ENCODE measurements around the gene ASB16. TPM values are rescaled to one million over a fixed set of nuclear protein-coding genes. Genes with fewer than 3 reads are reported as not detected.

The ASB16 gene
- total RNA-seq, 2 experiments from 2014 or later, result 0.26 to 0.42 TPM

DNA sequence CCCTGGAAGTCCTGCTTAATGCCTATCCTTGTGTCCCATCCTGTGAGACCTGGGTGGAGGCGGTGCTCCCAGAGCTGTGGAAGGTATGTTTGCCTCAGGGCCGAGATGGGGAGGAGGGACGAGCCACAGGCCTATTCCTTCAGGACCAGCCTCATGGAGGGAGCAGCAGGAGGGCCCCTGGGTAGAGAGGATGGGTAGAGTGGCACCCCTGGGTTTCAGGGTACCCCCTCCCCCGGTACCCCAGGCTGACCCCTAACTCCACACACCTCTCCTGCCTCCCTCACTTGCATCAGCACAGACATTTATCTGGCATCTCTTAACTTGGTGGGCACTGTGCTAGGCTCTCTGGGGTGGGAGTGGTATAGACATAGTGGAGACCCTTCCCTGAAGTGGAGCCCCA lies 7.1 kb downstream of the ASB16 start:
- peaks cover 31% of the 10 kb centered on the region for H3K36me3 Mint-ChIP-seq (ENCODE audit: low read depth)

DNA sequence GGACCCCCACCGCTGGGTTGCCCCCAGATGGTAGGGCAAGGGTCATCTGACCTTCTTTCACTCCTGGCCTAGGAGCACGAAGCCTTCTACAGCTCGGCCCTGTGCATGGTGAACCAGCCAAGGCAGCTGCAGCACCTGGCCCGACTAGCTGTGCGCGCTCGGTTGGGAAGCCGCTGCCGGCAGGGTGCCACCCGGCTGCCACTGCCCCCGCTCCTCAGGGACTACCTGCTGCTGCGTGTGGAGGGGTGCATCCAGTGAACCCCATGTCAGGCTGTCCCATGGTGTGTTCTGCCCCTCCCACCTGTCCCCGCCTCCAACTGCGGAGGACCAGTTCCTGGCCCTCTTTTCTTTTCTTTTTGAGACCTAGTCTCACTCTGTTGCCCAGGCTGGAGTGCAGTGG lies 7.6 kb downstream of the ASB16 start:
- H3K4me1 Mint-ChIP-seq (ENCODE audit: low read depth), result peaks cover 9% of the 10 kb centered on the region

More for the DNA sequence above, 7.1 kb downstream of the ASB16 start:
- no peaks in the 10 kb centered on the region for H3K27me3 Mint-ChIP-seq (ENCODE audit: low read depth)
- H3K27ac Mint-ChIP-seq, result no peak overlapping the region
- peaks cover 5% of the 10 kb centered on the region for H3K4me1 Mint-ChIP-seq (ENCODE audit: low read depth)
- no peak overlapping the region for H3K4me3 Mint-ChIP-seq
- POLR2A ChIA-PET, result no interaction called here
- no peaks in the 10 kb centered on the region for H3K9me3 Mint-ChIP-seq (ENCODE audit: insufficient read depth)
- DNase-seq (no peak), ATAC-seq (peak; percentile 11)
- CTCF ChIA-PET, result no interaction called here

DNA sequence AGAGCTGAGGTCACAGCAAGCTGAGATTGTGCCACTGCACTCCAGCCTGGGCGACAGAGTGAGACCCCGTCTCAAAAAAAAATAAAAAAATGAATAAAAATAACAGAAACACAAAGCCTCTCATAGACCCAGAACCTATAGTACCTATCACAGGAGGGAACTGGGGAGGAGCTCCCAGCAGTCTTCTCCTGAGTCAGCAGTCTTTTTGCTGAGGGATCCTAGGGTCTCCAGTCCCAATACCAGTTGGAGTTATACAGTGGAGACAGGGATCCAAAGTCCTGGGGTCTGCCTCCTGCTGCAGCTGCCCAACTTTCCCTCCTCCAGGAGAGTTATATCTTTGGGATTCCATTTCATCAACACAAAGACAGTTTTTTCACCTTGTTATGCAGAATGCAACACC lies 12.5 kb downstream of the ASB16 start:
- Mint-ChIP-seq H3K4me1 (ENCODE audit: low read depth) (peaks cover 34% of the 10 kb centered on the region), H3K9me3 (ENCODE audit: insufficient read depth) (no peaks in the 10 kb centered on the region), H3K27me3 (ENCODE audit: low read depth) (no peaks in the 10 kb centered on the region), H3K4me3 (no peak overlapping the region), H3K27ac (no peak overlapping the region), H3K36me3 (ENCODE audit: low read depth) (peaks cover 28% of the 10 kb centered on the region)
- ChIA-PET POLR2A (interaction anchor here (0.6 kb wide), 1 partner anchor 52 kb away, joined by 3 read pairs; no protein-coding TSS in a partner anchor), CTCF (interaction anchor here (1.5 to 4.8 kb wide), 2 partner anchors 15 to 27 kb away, joined by 3 to 27 read pairs; no protein-coding TSS in a partner anchor)
- ATAC-seq, result no peak
- no peak for DNase-seq

More for the DNA sequence above, 7.6 kb downstream of the ASB16 start:
- H3K27me3 Mint-ChIP-seq (ENCODE audit: low read depth), result no peaks in the 10 kb centered on the region
- no peak overlapping the region for H3K4me3 Mint-ChIP-seq
- ChIA-PET POLR2A (no interaction called here), CTCF (no interaction called here)
- H3K36me3 Mint-ChIP-seq (ENCODE audit: low read depth), result peaks cover 31% of the 10 kb centered on the region
- H3K9me3 Mint-ChIP-seq (ENCODE audit: insufficient read depth), result no peaks in the 10 kb centered on the region
- ATAC-seq, result no peak
- H3K27ac Mint-ChIP-seq, result no peak overlapping the region
- no peak for DNase-seq

DNA sequence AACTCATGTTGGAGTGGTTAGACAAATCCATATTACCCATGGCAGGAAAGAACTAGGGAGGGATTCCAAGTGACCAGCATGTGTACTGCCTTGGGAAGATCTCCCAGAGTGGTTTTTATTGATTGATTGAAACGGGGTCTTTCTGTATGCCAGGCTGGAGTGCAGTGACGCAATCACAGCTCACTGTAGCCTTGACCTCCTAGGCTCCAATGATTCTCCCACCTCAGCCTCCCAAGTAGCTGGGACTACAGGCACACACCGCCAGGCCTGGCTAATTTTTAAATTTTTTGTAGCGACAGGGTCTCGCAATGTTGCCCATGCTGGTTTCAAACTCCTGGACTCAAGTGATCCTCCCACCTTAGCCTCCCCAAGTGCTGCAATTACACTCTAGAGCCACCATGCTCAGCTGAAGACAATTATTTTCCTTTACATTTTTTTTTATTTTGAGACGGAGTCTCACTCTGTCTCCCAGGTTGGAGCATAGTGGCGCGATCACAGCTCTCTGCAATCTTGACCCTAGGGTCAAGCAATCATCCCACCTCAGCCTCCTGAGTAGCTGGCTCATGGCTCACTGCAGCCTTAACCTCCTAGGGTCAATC lies 13.8 kb downstream of the ASB16 start:
- POLR2A ChIA-PET, result interaction anchor here (1.0 to 2.1 kb wide), 4 partner anchors 10 to 18 kb away, joined by 3 to 6 read pairs (median 4); no protein-coding TSS in a partner anchor
- H3K27ac Mint-ChIP-seq, result no peak overlapping the region
- H3K27me3 Mint-ChIP-seq (ENCODE audit: low read depth), result no peaks in the 10 kb centered on the region
- peak overlapping the region; percentile 15 for H3K4me3 Mint-ChIP-seq
- peaks cover 44% of the 10 kb centered on the region for H3K4me1 Mint-ChIP-seq (ENCODE audit: low read depth)
- DNase-seq (no peak), ATAC-seq (no peak)
- CTCF ChIA-PET, result interaction anchor here (1.0 to 4.8 kb wide), 12 partner anchors 16 to 240 kb away, joined by 3 to 27 read pairs (median 6); partner anchors contain the start of genes GRN and HDAC5
- H3K36me3 Mint-ChIP-seq (ENCODE audit: low read depth), result peaks cover 26% of the 10 kb centered on the region
- no peaks in the 10 kb centered on the region for H3K9me3 Mint-ChIP-seq (ENCODE audit: insufficient read depth)

DNA sequence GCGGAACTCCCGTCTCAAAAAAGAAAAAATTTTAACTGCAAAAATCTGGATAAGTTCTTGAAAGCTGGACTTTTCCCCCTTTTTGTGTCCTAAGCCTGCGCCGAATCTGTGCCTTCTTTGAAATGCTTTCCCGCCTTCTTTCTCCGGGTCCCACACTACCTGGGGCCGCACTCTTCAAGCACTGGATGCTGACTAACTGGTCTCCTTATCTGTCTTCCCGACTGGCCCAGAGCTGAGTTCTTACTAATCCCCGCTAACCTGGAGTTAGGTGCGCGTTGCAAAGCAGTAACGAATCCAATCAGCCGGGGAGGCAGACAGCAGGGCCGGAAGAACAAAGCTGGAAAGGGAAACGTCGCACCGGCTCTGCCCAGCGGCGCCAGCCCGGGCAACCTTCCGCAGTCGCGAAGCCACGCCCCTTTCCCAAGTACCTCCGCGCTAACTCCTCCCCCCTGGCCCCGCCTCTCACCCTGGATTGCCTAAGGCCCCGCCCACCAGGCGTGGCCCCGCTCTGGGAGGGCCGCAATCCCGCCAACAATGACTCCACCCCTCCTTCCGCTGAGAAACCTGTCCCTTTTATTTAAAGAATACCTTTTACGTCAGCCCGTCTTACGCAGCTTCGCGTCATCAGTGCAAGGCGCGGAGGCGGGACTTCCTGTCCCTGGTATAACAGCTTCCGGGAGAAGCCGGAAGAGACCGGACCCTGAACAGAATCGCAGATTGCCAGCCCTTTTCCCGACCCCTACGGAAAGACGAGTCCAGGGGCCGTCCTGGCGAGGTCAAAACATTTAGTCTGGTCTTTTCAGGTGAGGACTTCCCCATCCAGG lies 16.0 kb downstream of the ASB16 start, which contains the start of gene TMUB2:
Gene TMUB2, plus strand, starts transcription at position 666 of the 824 bp plus-strand sequence. CDS start 737 bp downstream, outside the sequence.
- ChIA-PET CTCF (interaction anchor here (0.9 to 4.8 kb wide), 16 partner anchors 12 to 172 kb away, joined by 3 to 27 read pairs (median 6); partner anchors contain the start of genes GRN, HDAC5 and UBTF), POLR2A (interaction anchor here (0.7 to 3.0 kb wide), 22 partner anchors 9 to 317 kb away, joined by 3 to 26 read pairs (median 5); partner anchors contain the start of genes ATXN7L3, GPATCH8, GRN and HDAC5)
- Mint-ChIP-seq H3K27ac (peak within 1 kb of the TSS; percentile 100), H3K9me3 (ENCODE audit: insufficient read depth) (no peaks in the 10 kb centered on the region), H3K27me3 (ENCODE audit: low read depth) (no peaks in the 10 kb centered on the region), H3K36me3 (ENCODE audit: low read depth) (peaks cover 37% of the 10 kb centered on the region), H3K4me3 (peak within 1 kb of the TSS; percentile 97), H3K4me1 (ENCODE audit: low read depth) (peaks cover 44% of the 10 kb centered on the region)
- DNase-seq, result peak; percentile 100
- ATAC-seq, result peak; percentile 91

DNA sequence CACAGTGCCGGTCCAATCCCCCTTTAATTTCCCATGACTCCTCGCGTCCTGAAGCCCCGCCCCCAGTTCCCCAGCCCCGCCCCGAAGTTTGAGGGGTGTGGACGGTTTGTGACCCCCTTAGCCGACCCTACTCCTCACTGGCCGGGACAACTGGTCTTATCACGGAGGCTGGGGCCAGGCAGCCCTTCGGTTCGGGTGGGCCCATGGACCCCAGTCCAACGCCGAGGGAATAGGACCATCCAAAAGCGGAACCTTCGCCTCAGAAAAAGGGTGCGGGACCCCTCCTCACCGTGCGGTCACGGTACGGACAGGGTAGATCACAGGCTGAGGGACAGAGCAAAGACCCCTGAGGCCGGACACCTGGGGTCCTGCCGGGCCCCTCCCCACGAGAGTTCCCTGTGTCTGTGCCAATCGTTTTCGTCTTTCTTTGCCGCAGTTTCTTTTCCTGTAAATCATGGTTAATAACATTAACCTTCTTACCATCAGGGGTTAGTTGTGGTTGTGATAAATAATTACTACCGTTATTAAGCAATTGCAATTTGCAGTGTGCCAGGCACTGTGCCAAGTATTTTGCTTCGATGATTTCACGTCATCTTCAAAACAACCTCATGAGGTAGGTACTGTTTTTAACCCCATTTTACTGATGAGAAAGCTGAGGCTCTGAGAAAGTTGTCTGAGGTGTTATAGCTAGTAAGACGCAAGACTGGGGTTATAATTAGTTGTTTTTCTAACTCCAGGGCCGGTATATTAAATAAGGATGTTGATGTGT lies 16.8 kb downstream of the ASB16 start:
- DNase-seq, result no peak
- Mint-ChIP-seq H3K4me3 (peak overlapping the region; percentile 97), H3K36me3 (ENCODE audit: low read depth) (peaks cover 30% of the 10 kb centered on the region)

DNA sequence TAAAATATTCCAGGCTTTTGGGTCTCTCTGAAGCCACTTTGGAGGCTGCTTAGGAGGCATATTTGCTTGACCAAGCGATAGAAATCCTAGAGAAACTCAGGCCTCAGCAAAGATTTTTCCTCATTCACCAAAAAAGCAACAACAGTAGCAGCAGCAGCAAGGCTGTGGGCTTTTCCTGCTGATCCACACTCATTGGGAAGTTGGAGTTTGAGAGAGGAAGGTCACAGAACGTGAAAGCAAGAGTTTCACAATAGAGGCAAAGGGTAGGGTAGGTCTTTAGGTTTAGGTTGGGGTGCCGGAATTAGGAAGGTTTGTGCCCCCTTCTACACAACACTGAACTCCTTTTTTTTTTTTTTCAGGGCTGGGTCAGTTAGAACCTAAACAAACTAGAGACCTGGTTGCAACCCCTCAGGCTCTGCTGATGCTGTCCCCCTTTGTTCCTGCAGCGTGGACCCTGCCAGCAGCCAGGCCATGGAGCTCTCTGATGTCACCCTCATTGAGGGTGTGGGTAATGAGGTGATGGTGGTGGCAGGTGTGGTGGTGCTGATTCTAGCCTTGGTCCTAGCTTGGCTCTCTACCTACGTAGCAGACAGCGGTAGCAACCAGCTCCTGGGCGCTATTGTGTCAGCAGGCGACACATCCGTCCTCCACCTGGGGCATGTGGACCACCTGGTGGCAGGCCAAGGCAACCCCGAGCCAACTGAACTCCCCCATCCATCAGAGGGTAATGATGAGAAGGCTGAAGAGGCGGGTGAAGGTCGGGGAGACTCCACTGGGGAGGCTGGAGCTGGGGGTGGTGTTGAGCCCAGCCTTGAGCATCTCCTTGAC lies 18.3 kb downstream of the ASB16 start:
- CTCF ChIA-PET, result interaction anchor here (0.7 to 2.8 kb wide), 3 partner anchors 21 to 166 kb away, joined by 3 to 27 read pairs (median 3); partner anchors contain the start of gene GRN
- peak overlapping the region; percentile 97 for H3K4me3 Mint-ChIP-seq
- POLR2A ChIA-PET, result interaction anchor here (2.6 kb wide), 1 partner anchor 9 kb away, joined by 22 read pairs; no protein-coding TSS in a partner anchor
- no peak for DNase-seq
- peaks cover 33% of the 10 kb centered on the region for H3K4me1 Mint-ChIP-seq (ENCODE audit: low read depth)
- ATAC-seq, result no peak
- H3K27ac Mint-ChIP-seq, result peak overlapping the region; percentile 100
- H3K36me3 Mint-ChIP-seq (ENCODE audit: low read depth), result peaks cover 34% of the 10 kb centered on the region
- H3K9me3 Mint-ChIP-seq (ENCODE audit: insufficient read depth), result no peaks in the 10 kb centered on the region
- H3K27me3 Mint-ChIP-seq (ENCODE audit: low read depth), result no peaks in the 10 kb centered on the region

More for the DNA sequence above, 16.8 kb downstream of the ASB16 start:
- ChIA-PET CTCF (interaction anchor here (0.9 to 4.8 kb wide), 10 partner anchors 11 to 167 kb away, joined by 4 to 27 read pairs (median 14); partner anchors contain the start of genes GRN and HDAC5), POLR2A (interaction anchor here (0.8 to 3.0 kb wide), 15 partner anchors 8 to 316 kb away, joined by 3 to 26 read pairs (median 7); partner anchors contain the start of genes ATXN7L3, GPATCH8, HDAC5 and UBTF)
- Mint-ChIP-seq H3K9me3 (ENCODE audit: insufficient read depth) (no peaks in the 10 kb centered on the region), H3K4me1 (ENCODE audit: low read depth) (peaks cover 40% of the 10 kb centered on the region), H3K27me3 (ENCODE audit: low read depth) (no peaks in the 10 kb centered on the region), H3K27ac (peak overlapping the region; percentile 100)
- peak; percentile 66 for ATAC-seq

DNA sequence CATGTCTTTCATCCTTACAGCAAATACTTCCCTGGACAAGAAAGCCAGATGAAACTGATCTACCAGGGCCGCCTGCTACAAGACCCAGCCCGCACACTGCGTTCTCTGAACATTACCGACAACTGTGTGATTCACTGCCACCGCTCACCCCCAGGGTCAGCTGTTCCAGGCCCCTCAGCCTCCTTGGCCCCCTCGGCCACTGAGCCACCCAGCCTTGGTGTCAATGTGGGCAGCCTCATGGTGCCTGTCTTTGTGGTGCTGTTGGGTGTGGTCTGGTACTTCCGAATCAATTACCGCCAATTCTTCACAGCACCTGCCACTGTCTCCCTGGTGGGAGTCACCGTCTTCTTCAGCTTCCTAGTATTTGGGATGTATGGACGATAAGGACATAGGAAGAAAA lies 20.0 kb downstream of the ASB16 start:
- no peaks in the 10 kb centered on the region for H3K27me3 Mint-ChIP-seq (ENCODE audit: low read depth)
- no peaks in the 10 kb centered on the region for H3K9me3 Mint-ChIP-seq (ENCODE audit: insufficient read depth)
- H3K27ac Mint-ChIP-seq, result no peak overlapping the region
- ChIA-PET CTCF (interaction anchor here (1.9 kb wide), 1 partner anchor 155 kb away, joined by 5 read pairs; no protein-coding TSS in a partner anchor), POLR2A (interaction anchor here (0.9 to 1.3 kb wide), 2 partner anchors 9 to 130 kb away, joined by 3 to 5 read pairs; no protein-coding TSS in a partner anchor)
- peaks cover 20% of the 10 kb centered on the region for H3K4me1 Mint-ChIP-seq (ENCODE audit: low read depth)
- no peak for DNase-seq
- H3K36me3 Mint-ChIP-seq (ENCODE audit: low read depth), result peaks cover 42% of the 10 kb centered on the region
- ATAC-seq, result no peak
- H3K4me3 Mint-ChIP-seq, result no peak overlapping the region

DNA sequence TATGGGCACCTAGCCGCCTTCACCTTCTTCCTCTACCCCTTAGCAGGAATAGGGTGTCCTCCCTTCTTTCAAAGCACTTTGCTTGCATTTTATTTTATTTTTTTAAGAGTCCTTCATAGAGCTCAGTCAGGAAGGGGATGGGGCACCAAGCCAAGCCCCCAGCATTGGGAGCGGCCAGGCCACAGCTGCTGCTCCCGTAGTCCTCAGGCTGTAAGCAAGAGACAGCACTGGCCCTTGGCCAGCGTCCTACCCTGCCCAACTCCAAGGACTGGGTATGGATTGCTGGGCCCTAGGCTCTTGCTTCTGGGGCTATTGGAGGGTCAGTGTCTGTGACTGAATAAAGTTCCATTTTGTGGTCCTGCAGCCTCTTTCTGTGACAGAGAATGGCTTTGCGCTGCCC lies 20.9 kb downstream of the ASB16 start:
- no peaks in the 10 kb centered on the region for H3K27me3 Mint-ChIP-seq (ENCODE audit: low read depth)
- H3K27ac Mint-ChIP-seq, result peak overlapping the region; percentile 30
- H3K36me3 Mint-ChIP-seq (ENCODE audit: low read depth), result peaks cover 46% of the 10 kb centered on the region
- no peaks in the 10 kb centered on the region for H3K9me3 Mint-ChIP-seq (ENCODE audit: insufficient read depth)
- ChIA-PET CTCF (interaction anchor here (1.9 kb wide), 1 partner anchor 154 kb away, joined by 5 read pairs; no protein-coding TSS in a partner anchor), POLR2A (interaction anchor here (0.9 to 1.3 kb wide), 2 partner anchors 8 to 129 kb away, joined by 3 to 5 read pairs; no protein-coding TSS in a partner anchor)
- DNase-seq, result no peak
- no peak for ATAC-seq
- H3K4me1 Mint-ChIP-seq (ENCODE audit: low read depth), result peaks cover 16% of the 10 kb centered on the region
- no peak overlapping the region for H3K4me3 Mint-ChIP-seq

DNA sequence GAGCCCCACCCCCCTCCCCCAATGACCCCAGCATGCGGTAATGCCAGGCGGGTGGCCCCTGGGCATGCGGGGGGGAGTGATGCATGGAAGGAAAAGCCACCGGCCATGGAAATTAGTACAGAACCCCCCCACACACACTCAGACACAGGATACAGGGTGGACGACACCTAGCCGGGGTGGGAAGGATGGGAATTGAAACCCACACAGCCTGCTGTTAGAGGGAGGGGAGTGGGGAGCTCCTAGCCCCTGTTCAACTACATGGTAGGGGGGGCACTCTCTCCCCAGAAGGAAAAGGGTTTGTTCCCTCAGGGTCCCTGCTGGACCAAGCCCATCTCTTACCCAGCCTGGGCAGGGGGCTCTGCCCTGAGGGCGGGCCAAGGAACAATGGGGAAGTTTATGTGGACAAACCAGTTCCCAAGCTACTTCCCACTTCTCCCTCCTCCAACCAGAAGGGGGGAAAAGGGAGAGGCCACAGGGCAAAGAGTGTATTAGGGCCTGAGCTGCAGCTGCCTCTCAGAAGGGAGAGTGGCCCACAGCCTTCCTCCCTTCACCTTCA lies 21.5 kb downstream of the ASB16 start:
- peaks cover 49% of the 10 kb centered on the region for H3K36me3 Mint-ChIP-seq (ENCODE audit: low read depth)
- no peak overlapping the region for H3K27ac Mint-ChIP-seq
- ATAC-seq, result no peak

More for the DNA sequence above, 21.5 kb downstream of the ASB16 start:
- H3K27me3 Mint-ChIP-seq (ENCODE audit: low read depth), result no peaks in the 10 kb centered on the region
- no peak overlapping the region for H3K4me3 Mint-ChIP-seq
- H3K9me3 Mint-ChIP-seq (ENCODE audit: insufficient read depth), result no peaks in the 10 kb centered on the region
- ChIA-PET CTCF (interaction anchor here (1.9 kb wide), 1 partner anchor 154 kb away, joined by 5 read pairs; no protein-coding TSS in a partner anchor), POLR2A (interaction anchor here (1.1 kb wide), 1 partner anchor 14 kb away, joined by 3 read pairs; no protein-coding TSS in a partner anchor)
- H3K4me1 Mint-ChIP-seq (ENCODE audit: low read depth), result peaks cover 17% of the 10 kb centered on the region
- no peak for DNase-seq

Measured in activated CD8-positive, alpha-beta T cell treated with anti-CD3 and anti-CD28 coated beads, Interleukin-2, amount 10 ng/mL, durations not matched to agents 7 days and 5 days (primary cell).